GM12875 (cell line): Measurements from ENCODE around the gene SHISA4.
"Not testable (repeated sequence)": the region's sequence is repeated elsewhere in the genome, so short reads cannot be mapped to it uniquely, and the experiment has no call there.

ENCODE experiments used
- H3K4me3 ChIP-seq: one replicate; pipeline ENCODE4 v1.5.1; 2011; ENCODE audit warnings: low read depth, low read length, control low read depth
- TF ChIP-seq, protein P1 (sequence below): IDR thresholded peaks from 2 replicates; pipeline ENCODE4 v1.5.1; 2011; ENCODE audit warnings: low read depth, mild to moderate bottlenecking, control low read depth, inconsistent platforms, low read length, moderate library complexity, borderline replicate concordance; ENCODE audit not compliant: insufficient read depth

SHISA4 gene

DNA sequence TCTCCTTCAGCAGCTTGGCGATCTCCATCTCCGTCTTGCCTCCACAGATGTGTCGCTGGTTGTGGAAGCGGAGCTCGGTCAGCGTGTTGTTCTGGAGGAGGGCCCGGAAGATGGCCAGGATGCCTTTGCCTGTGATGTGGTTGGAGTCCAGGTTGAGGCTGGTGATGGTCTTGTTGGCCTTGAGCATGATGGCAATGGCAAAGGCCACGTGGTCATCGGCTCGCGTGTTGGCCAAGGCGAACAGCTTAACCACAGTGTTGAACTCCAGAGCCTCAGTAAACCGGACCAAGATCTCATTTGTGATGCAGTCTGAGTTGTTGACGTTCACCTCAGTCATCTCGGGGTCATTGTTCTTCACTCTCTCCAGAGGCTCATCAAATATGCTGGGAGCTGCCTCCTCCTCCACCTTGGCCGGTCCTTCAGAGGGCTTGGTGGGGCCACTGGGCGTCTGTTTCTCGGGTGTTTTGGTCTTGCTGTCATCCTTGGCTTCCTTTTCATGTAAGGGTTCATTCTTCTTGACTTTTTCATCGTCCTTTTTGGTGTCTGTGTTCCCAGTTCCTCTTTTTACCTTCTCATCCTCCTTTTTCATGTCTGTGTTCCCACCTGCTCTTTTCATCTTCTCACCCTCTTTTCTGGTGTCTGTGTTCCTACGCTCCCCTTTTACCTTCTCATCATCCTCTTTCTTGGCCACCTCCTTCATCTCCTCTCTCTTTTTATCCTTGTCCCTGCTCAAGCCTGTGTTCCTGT, 11.2 kb downstream of the SHISA4 start:
- H3K4me3 ChIP-seq = no peak overlapping the region
- TF ChIP-seq, protein P1, sequence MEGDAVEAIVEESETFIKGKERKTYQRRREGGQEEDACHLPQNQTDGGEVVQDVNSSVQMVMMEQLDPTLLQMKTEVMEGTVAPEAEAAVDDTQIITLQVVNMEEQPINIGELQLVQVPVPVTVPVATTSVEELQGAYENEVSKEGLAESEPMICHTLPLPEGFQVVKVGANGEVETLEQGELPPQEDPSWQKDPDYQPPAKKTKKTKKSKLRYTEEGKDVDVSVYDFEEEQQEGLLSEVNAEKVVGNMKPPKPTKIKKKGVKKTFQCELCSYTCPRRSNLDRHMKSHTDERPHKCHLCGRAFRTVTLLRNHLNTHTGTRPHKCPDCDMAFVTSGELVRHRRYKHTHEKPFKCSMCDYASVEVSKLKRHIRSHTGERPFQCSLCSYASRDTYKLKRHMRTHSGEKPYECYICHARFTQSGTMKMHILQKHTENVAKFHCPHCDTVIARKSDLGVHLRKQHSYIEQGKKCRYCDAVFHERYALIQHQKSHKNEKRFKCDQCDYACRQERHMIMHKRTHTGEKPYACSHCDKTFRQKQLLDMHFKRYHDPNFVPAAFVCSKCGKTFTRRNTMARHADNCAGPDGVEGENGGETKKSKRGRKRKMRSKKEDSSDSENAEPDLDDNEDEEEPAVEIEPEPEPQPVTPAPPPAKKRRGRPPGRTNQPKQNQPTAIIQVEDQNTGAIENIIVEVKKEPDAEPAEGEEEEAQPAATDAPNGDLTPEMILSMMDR = no peak

DNA sequence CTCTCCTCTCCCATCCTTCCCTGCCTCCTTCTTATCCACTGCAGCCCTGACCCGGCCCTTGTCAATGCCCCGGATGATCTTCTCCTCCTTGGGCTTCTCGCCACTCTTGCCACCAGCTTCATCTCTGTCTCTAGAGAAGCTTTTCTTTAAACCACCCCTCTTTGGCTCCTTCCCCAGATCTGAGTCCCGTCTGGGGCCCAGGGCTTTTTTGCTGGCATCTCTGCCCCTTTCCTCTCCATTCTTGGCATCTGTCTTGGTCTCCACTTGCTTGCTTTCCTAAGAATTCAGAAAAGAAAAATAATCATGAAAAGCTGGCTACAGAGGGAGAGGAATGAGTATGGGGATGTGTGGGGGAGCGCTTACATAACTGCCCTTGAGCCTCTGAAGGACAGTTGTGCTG, 11.8 kb downstream of the SHISA4 start:
- TF ChIP-seq, protein P1 = no peak
- H3K4me3 ChIP-seq = no peak overlapping the region

DNA sequence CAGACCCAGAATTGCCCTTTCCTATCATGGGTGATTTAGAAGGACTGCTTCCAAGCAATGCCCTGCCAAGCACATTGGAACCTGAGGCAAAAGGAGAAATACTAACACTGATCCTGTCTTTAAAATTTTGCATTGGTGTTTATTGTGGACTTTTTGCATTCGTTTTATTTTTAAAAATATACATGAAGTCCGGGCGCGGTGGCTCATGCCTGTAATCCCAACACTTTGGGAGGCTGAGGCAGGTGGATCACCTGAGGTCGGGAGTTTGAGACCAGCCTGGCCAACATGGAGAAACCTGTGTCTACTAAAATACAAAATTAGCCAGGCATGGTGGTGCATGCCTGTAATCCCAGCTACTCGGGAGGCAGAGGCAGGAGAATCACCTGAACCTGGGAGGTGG, 12.3 kb downstream of the SHISA4 start:
- H3K4me3 ChIP-seq = not testable (repeated sequence)

DNA sequence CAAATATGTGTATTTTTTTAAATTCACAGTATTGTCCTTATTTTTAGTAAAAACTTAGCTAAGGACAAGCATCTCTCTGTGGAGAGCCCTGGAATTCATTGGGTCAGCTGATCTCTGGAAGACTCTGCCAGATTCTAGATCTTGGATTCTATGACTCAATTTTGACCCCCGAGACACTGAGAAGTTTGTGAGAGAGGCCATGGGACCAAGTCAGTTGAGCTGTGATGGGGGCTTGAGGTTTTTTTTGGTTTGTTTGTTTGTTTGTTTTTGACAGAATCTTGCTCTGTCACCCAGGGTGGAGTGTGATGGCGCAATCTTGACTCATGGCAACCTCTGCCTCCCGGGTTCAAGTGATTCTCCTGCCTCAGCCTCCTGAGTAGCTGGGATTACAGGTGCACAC, 13.5 kb downstream of the SHISA4 start:
- H3K4me3 ChIP-seq = no peak overlapping the region

DNA sequence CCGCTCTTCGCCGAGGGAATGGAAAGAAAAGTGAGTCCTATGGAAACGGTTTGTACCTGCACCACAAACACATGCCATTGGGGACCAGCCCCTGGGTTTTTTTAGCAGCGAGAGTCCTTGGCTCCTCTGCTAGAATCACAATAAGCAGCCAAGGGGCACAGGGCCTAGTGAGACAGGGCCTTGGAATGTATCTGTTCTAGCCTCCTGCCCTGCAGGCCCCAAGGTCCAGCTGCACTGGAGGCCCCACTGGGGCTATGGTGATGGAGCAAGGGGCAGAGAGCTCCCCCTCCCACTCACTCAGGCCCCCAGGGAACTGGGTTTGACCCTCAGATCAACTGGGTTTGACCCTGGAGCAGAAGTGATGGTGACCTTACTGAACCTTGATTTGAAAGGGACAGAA, 14.4 kb downstream of the SHISA4 start:
- TF ChIP-seq, protein P1 = no peak
- no peak overlapping the region for H3K4me3 ChIP-seq

More for the DNA sequence above, 13.5 kb downstream of the SHISA4 start:
- TF ChIP-seq, protein P1 = no peak

DNA sequence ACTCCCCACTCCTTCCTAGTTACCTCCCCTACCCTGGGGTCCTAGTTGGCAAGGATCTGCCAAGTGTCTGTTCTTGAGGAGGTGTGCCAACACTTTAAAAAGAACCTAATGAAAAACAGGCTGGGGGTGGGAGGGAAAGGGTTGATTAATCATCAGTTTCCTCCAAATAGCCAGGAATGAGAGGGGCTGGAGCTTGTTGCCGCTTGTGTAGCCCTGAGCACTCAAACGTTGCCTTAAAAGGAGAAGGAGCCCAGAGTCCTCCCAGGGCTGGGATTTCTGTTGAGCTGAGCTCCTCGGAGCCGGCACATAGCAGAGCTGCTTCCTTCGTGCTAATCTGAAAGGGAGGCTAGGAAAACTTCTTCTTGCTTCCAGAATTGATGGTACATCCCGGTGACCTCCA, 15.9 kb downstream of the SHISA4 start:
- no peak overlapping the region for H3K4me3 ChIP-seq
- TF ChIP-seq, protein P1 = no peak

DNA sequence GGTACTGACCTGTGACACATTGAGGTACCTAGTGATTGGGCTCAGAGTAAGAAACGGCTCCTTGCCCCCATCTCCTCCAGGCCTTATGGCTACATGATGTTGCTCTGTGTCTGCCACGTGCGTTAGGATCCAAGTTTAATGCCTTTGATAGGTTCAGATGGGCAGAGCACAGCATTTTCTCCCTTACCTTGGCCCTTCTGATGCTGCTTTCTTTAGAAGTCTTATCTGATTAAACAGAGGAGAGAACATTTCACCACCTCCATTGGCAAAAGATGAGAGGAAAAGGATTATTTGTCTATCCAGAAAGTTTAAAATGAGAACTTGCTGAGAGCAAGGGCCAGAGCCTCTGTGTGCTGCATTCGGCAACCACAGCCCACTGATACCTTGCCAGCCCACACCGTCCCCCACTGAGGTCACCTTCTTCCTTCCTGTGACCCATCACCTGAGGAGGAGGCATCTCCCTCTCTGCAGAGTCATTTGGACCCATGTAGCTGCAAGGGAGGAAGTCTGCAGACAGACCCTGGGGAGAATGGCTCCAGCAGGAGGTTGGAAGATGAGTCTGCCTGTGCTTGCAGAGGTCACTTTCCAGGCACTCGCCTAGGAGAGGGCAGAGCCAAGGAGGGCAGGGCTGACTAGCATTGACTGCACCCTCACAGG, 16.7 kb downstream of the SHISA4 start:
- TF ChIP-seq, protein P1 = no peak
- no peak overlapping the region for H3K4me3 ChIP-seq

DNA sequence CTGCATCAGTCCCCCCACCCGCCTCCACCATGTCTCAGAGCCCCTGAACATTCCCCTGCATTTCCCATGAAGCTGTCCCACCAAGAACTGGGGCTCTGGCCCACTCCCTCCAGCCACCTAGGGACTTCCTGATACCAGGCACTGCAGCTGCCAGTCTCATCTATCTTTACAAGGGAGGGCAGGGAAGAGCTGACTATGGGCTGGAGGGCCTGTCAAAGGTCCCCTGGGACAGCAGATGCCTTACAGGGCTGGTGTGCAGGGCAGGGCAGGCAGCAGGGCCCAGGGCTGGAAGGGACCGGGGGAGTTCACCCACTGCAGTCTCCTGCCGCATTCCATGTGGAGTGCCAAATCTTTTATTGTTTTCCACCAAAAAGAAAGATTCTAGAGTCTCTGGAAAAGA, 17.6 kb downstream of the SHISA4 start:
- TF ChIP-seq, protein P1 = no peak
- no peak overlapping the region for H3K4me3 ChIP-seq
